Measurements from ENCODE around the gene EDDM3A. TPM values are rescaled to one million over a fixed set of nuclear protein-coding genes. Genes with fewer than 3 reads are reported as not detected.

The EDDM3A gene
- total and polyA plus RNA-seq, 2 of the 13 experiments (the other 11 are each of a cell fraction or from before 2014, with no cell fraction given), result not detected

GRCh38 chr14:20726531-20726930, 19.2 kb upstream of the EDDM3A start:
- H3K4me1 ChIP-seq (ENCODE audit: insufficient read depth, low read length), result no peaks in the 10 kb centered on the region
- POLR2A ChIA-PET, result no interaction called here
- no peak for ATAC-seq
- no peaks in the 10 kb centered on the region for H3K36me3 ChIP-seq (replicated peaks in 1 of 2; ENCODE audit: control insufficient read depth in 1 of 2, insufficient read depth in 2 of 2, low read length in 2 of 2)
- in situ Hi-C loops (cut with HindIII; ENCODE audit: extremely low pct_ligation_motif_present, low pct_unique_long_range_greater_than_20kb), result no loop called here
- no peaks in the 10 kb centered on the region for H4K20me1 ChIP-seq (ENCODE audit: insufficient read depth, low read length)
- CTCF ChIA-PET (ENCODE audit: low intra/inter-chr PET ratio, low total read pairs), result no interaction called here
- H3K9ac ChIP-seq (ENCODE audit: insufficient read depth, low read depth, low read length), result no peak overlapping the region
- H3K4me2 ChIP-seq (ENCODE audit: low read depth, low read length), result no peak overlapping the region
- no peak for FAIRE-seq
- no TSS peak for BruUV-seq (replicated peaks)
- no peaks in the 10 kb centered on the region for H3K9me3 ChIP-seq (ENCODE audit: low read length)
- no peak for DNase-seq (ENCODE audit: low spot score)
- 13% methylated on average over 1 of the region's 1 CpG for WGBS (ENCODE audit: low lambda C conversion rate)
- TF ChIP-seq EZH2 (conservative IDR thresholded peaks at IDR 0.05; ENCODE audit: low read depth, low read length) (no peak), CSRNP2 (CRISPR knock-in tag; conservative IDR thresholded peaks at IDR 0.05; ENCODE audit: low read depth) (no peak), ZHX1 (CRISPR knock-in tag; IDR thresholded peaks at IDR 0.05; ENCODE audit: low read depth) (no peak), CSRNP1 (CRISPR knock-in tag; IDR thresholded peaks at IDR 0.05) (no peak), E2F5 (CRISPR knock-in tag; conservative IDR thresholded peaks at IDR 0.05) (no peak), ZNF788 (CRISPR knock-in tag; IDR thresholded peaks at IDR 0.05; ENCODE audit: borderline replicate concordance) (no peak), ZNF615 (CRISPR knock-in tag; IDR thresholded peaks at IDR 0.05; ENCODE audit: borderline replicate concordance) (no peak), ZNF577 (CRISPR knock-in tag; IDR thresholded peaks at IDR 0.05; ENCODE audit: borderline replicate concordance, low read depth) (no peak)
- H3K79me2 ChIP-seq (ENCODE audit: insufficient read depth, low read length), result no peaks in the 10 kb centered on the region
- H3K27me3 ChIP-seq (ENCODE audit: control insufficient read depth in 1 of 2, insufficient read depth in 2 of 2, low read length in 2 of 2), result peaks cover 0 to 5% of the 10 kb centered on the region in 2 experiments; a peak in 2 of 5 replicates
- no peak overlapping the region for H3K27ac ChIP-seq (ENCODE audit: extremely low read length, insufficient read depth, low read length)
- no peak overlapping the region for H3K4me3 ChIP-seq (replicated peaks in 1 of 3; ENCODE audit: insufficient read depth in 1 of 3, low read depth in 2 of 3, low read length in 3 of 3)
- H2AFZ ChIP-seq (ENCODE audit: low read length), result no peak overlapping the region
- intact Hi-C loops (cut with micrococcal nuclease; ENCODE audit: unreplicated experiment), result no loop called here
